DOHH2 (cell line): ENCODE results near the gene LBHD1.
A peak's percentile ranks its signal among the peaks of the same experiment; 100 is the strongest.
"Not testable (repeated sequence)": the region's sequence is repeated elsewhere in the genome, so short reads cannot be mapped to it uniquely, and the experiment has no call there.

Experiments used
- H3F3A ChIP-seq: fragments of 200-600 bp; sonication (generic), shearing (Covaris generic); 2 replicates; pipeline ENCODE4 v1.6.0; 2016; ENCODE audit warnings: antibody characterized with exemption, mild to moderate bottlenecking; ENCODE audit not compliant: control insufficient read depth, insufficient read depth
- H3K27ac ChIP-seq: fragments of 200-600 bp; sonication (generic); 2 replicates; pipeline ENCODE4 v1.5.1; 2014; ENCODE audit warnings: low read depth, mild to moderate bottlenecking, low read length, moderate library complexity
- H3K27me3 ChIP-seq: fragments of 200-600 bp; sonication (generic); 2 replicates; pipeline ENCODE4 v1.6.1; 2014; ENCODE audit warnings: mild to moderate bottlenecking, low read length, mixed read lengths; ENCODE audit not compliant: control insufficient read depth
- H3K36me3 ChIP-seq: fragments of 200-600 bp; sonication (generic); 2 replicates; pipeline ENCODE4 v1.6.1; 2014; ENCODE audit warnings: mild to moderate bottlenecking, low read length, moderate library complexity, mixed read lengths; ENCODE audit not compliant: control insufficient read depth
- H3K4me1 ChIP-seq: fragments of 200-600 bp; sonication (generic); 2 replicates; pipeline ENCODE4 v1.6.1; 2014; ENCODE audit warnings: mild to moderate bottlenecking, low read length, mixed read lengths; ENCODE audit not compliant: control insufficient read depth
- H3K4me2 ChIP-seq: fragments of 200-600 bp; sonication (generic); 2 replicates; pipeline ENCODE4 v1.6.0; 2014; ENCODE audit warnings: mild to moderate bottlenecking, low read length, moderate library complexity
- H3K4me3 ChIP-seq: fragments of 200-600 bp; sonication (generic); 2 replicates; pipeline ENCODE4 v1.5.1; 2014; ENCODE audit warnings: mild to moderate bottlenecking, low read length, mixed read lengths
- H3K79me2 ChIP-seq: fragments of 200-600 bp; sonication (generic); 2 replicates; pipeline ENCODE4 v1.6.1; 2014; ENCODE audit warnings: mild to moderate bottlenecking, low read length, mixed read lengths; ENCODE audit not compliant: control insufficient read depth
- H3K9me2 ChIP-seq: fragments of 200-600 bp; sonication (generic); replicated peaks from 2 replicates; pipeline ENCODE4 v1.6.1; 2014; ENCODE audit warnings: mild to moderate bottlenecking, low read length, mixed read lengths; ENCODE audit not compliant: control insufficient read depth
- H3K9me3 ChIP-seq: fragments of 200-600 bp; sonication (generic); 2 replicates; pipeline ENCODE4 v1.6.1; 2014; ENCODE audit warnings: antibody characterized with exemption, low read length, mixed read lengths; ENCODE audit not compliant: control insufficient read depth, insufficient read depth
- H4K20me1 ChIP-seq: fragments of 200-600 bp; sonication (generic); 2 replicates; pipeline ENCODE4 v1.6.0; 2014; ENCODE audit warnings: low read depth, mild to moderate bottlenecking, antibody characterized with exemption, low read length, moderate library complexity; ENCODE audit not compliant: control insufficient read depth, insufficient read depth
- EZH2phosphoT487 ChIP-seq: fragments of 200-600 bp; sonication (generic); IDR thresholded peaks from 2 replicates; pipeline ENCODE4 v1.6.1; 2017; ENCODE audit warnings: borderline replicate concordance, mild to moderate bottlenecking, antibody characterized with exemption, low read length, moderate library complexity, mixed read lengths
- TF ChIP-seq, protein P1 (sequence below): fragments of 200-600 bp; sonication (generic); IDR thresholded peaks from one replicate; pipeline ENCODE4 v1.5.1; 2014; ENCODE audit warnings: antibody characterized with exemption, mild to moderate bottlenecking, low read depth, low read length; ENCODE audit not compliant: poor library complexity, severe bottlenecking

LBHD1 gene

GRCh38 chr11:62622476-62623089, 49.5 kb downstream of the LBHD1 start:
- H3K27me3 ChIP-seq, result no peaks in the 10 kb centered on the region
- H3K79me2 ChIP-seq, result peaks cover 26% of the 10 kb centered on the region
- no peaks in the 10 kb centered on the region for H3K9me3 ChIP-seq
- H3K4me2 ChIP-seq, result peak overlapping the region; percentile 91; the same call in 1 of the 2 replicates
- H3K4me3 ChIP-seq, result no peak overlapping the region
- no peaks in the 10 kb centered on the region for H4K20me1 ChIP-seq
- H3K36me3 ChIP-seq, result peaks cover 52% of the 10 kb centered on the region
- peak overlapping the region; percentile 87 for H3K27ac ChIP-seq
- no peak for TF ChIP-seq EZH2phosphoT487
- TF ChIP-seq, protein P1, sequence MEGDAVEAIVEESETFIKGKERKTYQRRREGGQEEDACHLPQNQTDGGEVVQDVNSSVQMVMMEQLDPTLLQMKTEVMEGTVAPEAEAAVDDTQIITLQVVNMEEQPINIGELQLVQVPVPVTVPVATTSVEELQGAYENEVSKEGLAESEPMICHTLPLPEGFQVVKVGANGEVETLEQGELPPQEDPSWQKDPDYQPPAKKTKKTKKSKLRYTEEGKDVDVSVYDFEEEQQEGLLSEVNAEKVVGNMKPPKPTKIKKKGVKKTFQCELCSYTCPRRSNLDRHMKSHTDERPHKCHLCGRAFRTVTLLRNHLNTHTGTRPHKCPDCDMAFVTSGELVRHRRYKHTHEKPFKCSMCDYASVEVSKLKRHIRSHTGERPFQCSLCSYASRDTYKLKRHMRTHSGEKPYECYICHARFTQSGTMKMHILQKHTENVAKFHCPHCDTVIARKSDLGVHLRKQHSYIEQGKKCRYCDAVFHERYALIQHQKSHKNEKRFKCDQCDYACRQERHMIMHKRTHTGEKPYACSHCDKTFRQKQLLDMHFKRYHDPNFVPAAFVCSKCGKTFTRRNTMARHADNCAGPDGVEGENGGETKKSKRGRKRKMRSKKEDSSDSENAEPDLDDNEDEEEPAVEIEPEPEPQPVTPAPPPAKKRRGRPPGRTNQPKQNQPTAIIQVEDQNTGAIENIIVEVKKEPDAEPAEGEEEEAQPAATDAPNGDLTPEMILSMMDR, result no peak
- H3F3A ChIP-seq, result peaks cover 35% of the 10 kb centered on the region
- no peaks in the 10 kb centered on the region for H3K9me2 ChIP-seq
- H3K4me1 ChIP-seq, result peaks cover 17% of the 10 kb centered on the region

DNA sequence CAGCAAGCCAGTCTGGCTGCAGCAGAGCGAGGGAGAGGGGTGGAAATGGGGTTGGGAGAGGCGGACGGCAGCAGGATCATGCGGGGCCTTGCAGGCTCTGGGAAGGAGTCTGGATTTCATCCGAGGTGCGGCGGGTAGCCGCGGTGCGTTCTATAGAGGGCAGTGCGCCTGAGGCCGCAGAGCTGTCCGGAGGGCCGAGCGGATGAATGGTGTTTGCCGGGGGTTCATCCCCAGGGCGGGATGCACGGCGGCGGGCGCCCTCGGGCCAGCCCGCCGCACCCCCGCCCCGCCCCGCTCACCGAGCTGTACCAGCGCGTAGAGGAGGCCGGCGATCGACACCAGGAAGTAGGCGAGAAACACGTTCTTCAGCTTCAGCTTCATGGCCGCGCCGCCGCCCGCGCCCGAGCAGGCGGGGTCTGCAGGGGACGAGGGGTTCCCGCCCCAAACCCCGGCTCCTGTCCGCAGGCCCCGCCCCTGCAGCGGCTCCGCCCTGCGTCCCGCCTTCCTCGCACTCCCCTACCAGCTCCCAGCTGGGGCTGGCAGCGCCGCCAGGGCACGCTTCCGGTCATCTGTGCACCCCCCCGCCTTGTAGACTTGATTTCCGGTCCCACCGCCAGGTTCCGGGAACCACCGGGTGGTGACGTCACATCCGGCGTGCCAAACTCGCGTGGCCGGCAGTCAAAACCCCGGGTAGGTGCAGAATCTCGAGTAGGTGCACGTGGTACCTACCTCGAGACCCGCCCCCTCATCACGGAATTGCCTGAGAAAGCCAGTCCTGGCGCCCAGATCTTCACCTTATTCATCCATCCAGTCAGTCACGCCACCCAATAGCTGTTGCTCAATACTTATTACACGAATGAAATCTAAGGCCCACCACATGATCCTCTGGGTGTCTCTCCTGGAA, 50.2 kb downstream of the LBHD1 start, which contains the start of gene B3GAT3:
TSS of gene B3GAT3 (minus strand) at position 420 of the 904 bp plus-strand sequence. CDS start at position 381, 39 bp downstream.
- H3K27me3 ChIP-seq, result no peaks in the 10 kb centered on the region
- TF ChIP-seq, protein P1, result no peak
- no peak for TF ChIP-seq EZH2phosphoT487
- peak within 1 kb of the TSS; percentile 89 for H3K4me3 ChIP-seq
- peaks cover 17% of the 10 kb centered on the region for H3K4me1 ChIP-seq
- no peaks in the 10 kb centered on the region for H4K20me1 ChIP-seq
- H3K9me3 ChIP-seq, result no peaks in the 10 kb centered on the region
- peak within 1 kb of the TSS; percentile 87 for H3K27ac ChIP-seq
- no peaks in the 10 kb centered on the region for H3K9me2 ChIP-seq
- peak within 1 kb of the TSS; percentile 91 for H3K4me2 ChIP-seq
- H3K79me2 ChIP-seq, result peaks cover 26% of the 10 kb centered on the region
- peaks cover 51% of the 10 kb centered on the region for H3K36me3 ChIP-seq
- H3F3A ChIP-seq, result peaks cover 35% of the 10 kb centered on the region

DNA sequence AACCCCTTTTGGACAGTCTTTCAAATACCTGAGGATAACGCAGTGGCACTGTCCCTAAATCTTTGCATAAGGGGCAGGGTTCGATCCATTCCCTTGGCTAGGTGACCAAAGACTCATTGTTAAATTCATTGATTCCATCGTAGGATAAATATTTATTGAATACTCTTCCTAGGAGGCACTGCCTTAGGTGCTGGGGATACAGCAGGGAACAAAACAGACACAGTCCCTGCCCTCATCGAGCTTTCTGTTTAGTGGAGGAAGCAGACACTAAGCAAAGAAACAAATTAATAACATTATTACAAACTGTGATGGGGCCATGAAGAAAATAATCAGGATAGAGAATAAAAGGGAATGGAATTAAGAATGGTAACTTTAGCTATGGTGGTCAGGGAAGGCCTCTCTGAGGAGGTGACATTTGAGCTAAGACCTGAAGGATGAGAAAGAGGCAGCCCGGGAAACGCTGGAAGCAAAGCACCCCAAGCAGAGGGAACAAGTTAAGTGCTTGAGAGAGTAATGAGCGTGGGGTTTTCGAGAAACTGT, 51.0 kb downstream of the LBHD1 start:
- H3F3A ChIP-seq, result peaks cover 35% of the 10 kb centered on the region
- H3K9me3 ChIP-seq, result no peaks in the 10 kb centered on the region
- H3K9me2 ChIP-seq, result no peaks in the 10 kb centered on the region
- H3K4me1 ChIP-seq, result peaks cover 17% of the 10 kb centered on the region
- H3K4me2 ChIP-seq, result peak overlapping the region; percentile 91
- H3K27me3 ChIP-seq, result no peaks in the 10 kb centered on the region
- H4K20me1 ChIP-seq, result no peaks in the 10 kb centered on the region
- peaks cover 51% of the 10 kb centered on the region for H3K36me3 ChIP-seq
- peak overlapping the region; percentile 87 for H3K27ac ChIP-seq
- H3K4me3 ChIP-seq, result peak overlapping the region; percentile 89
- peaks cover 26% of the 10 kb centered on the region for H3K79me2 ChIP-seq
- TF ChIP-seq EZH2phosphoT487, result no peak
- TF ChIP-seq, protein P1, result no peak

- H3K27me3 ChIP-seq, H3K9me2 ChIP-seq, H3K4me2 ChIP-seq, H4K20me1 ChIP-seq, H3K9me3 ChIP-seq, H3K4me3 ChIP-seq, H3K27ac ChIP-seq: not testable (repeated sequence)
- peaks cover 25% of the 10 kb centered on the region for H3F3A ChIP-seq
- peaks cover 45% of the 10 kb centered on the region for H3K36me3 ChIP-seq
- peaks cover 19% of the 10 kb centered on the region for H3K4me1 ChIP-seq
- peaks cover 28% of the 10 kb centered on the region for H3K79me2 ChIP-seq
Observed at GRCh38 chr11:62616957-62617356, 55.1 kb downstream of the LBHD1 start.
